K562 (cell line): ENCODE results near the gene ZNF768. TPM values are rescaled to one million over a fixed set of nuclear protein-coding genes. Genes with fewer than 3 reads are reported as not detected.

Experiments
- CBX5 ChIP-seq: IDR thresholded peaks from 2 replicates; pipeline ENCODE4 v1.6.1; 2014; ENCODE audit warnings: low read depth, borderline replicate concordance
- GABPB1 ChIP-seq: sonication (generic); formaldehyde crosslinking; IDR thresholded peaks from 2 replicates; pipeline ENCODE4 v1.8.0; 2022; ENCODE audit warnings: mild to moderate bottlenecking, missing genetic modification reagents
- HDAC2 ChIP-seq: fragments of 450-650 bp; IDR thresholded peaks from 2 replicates; pipeline ENCODE4 v1.6.1; 2016; ENCODE audit warnings: mild to moderate bottlenecking
- KAT2B ChIP-seq: IDR thresholded peaks from one replicate; pipeline ENCODE4 v1.6.1; 2012; ENCODE audit warnings: low read depth, mild to moderate bottlenecking, control low read depth, inconsistent platforms, low read length, moderate library complexity
- NEUROD1 ChIP-seq: fragments of 150-350 bp; IDR thresholded peaks from 2 replicates; pipeline ENCODE4 v1.6.1; 2014; ENCODE audit warnings: borderline replicate concordance, low read length, low read depth; ENCODE audit not compliant: partially characterized antibody
- SRSF7 ChIP-seq: fragments of 200-400 bp; formaldehyde crosslinking; optimal IDR thresholded peaks from 2 replicates; pipeline ENCODE3; 2017; ENCODE audit warnings: mild to moderate bottlenecking, low read depth, low read length
- ZFPM2 ChIP-seq: fragments of 250-450 bp; sonication (Bioruptor Pico); IDR thresholded peaks from 2 replicates; pipeline ENCODE4 v1.5.1; 2022; ENCODE audit warnings: mild to moderate bottlenecking
- ZNF282 ChIP-seq: sonication (generic); formaldehyde crosslinking; IDR thresholded peaks from 2 replicates; pipeline ENCODE4 v1.8.1; 2023; ENCODE audit warnings: missing genetic modification reagents
- ZNF707 ChIP-seq: fragments of 250-450 bp; sonication (Bioruptor Pico); conservative IDR thresholded peaks from 2 replicates; pipeline ENCODE4 v1.8.0; 2022; ENCODE audit warnings: inconsistent platforms, mild to moderate bottlenecking, moderate library complexity
- ZZZ3 ChIP-seq: fragments of 450-650 bp; IDR thresholded peaks from 2 replicates; pipeline ENCODE4 v1.6.1; 2016; ENCODE audit warnings: antibody characterized with exemption, mild to moderate bottlenecking, moderate library complexity
- polyA plus RNA-seq, 8 experiments: library from polyadenylated mRNA; depleted of rRNA in 4 of 8; stranded (reverse) in 5 of 8; unstranded in 3 of 8; fragments of >200 nt; fragmentation: Nextera tagmentation in 2 of 8; fragmentation: Illumina TruSeq in 1 of 8; extraction: Ambion mirVana in 2 of 8; extraction: Trizol in 1 of 8; gene quantifications; 2 replicates each; pipeline versions ENCODE4 v1.2.1 to v1.2.3, GENCODE V29; 2011 to 2014; ENCODE audit warnings: inconsistent platforms in 1 of 8, missing spikeins in 1 of 8
- total RNA-seq, 7 experiments: library from RNA; depleted of rRNA in 6 of 7; stranded (reverse); fragments of >200 nt in 6 of 7; fragmentation: Illumina TruSeq in 2 of 7; extraction: Trizol in 2 of 7; gene quantifications; 2 replicates each; pipeline versions ENCODE4 v1.2.1 to v1.2.3, GENCODE V29; 2011 to 2021; ENCODE audit warnings: low replicate concordance in 1 of 7
- TF ChIP-seq, protein P1 (sequence below): fragments of 450-650 bp; IDR thresholded peaks from one replicate; pipeline ENCODE4 v1.6.1; 2018; ENCODE audit warnings: mild to moderate bottlenecking, moderate library complexity; ENCODE audit not compliant: partially characterized antibody
- TF ChIP-seq, protein P2 (sequence below): fragments of 450-650 bp; conservative IDR thresholded peaks from 2 replicates; pipeline ENCODE4 v1.6.1; 2016; ENCODE audit warnings: missing genetic modification characterization, low read depth, mild to moderate bottlenecking, control low read depth, missing compliant biosample characterization
- TF ChIP-seq, protein P3 (sequence below): sonication (generic); formaldehyde crosslinking; IDR thresholded peaks from 2 replicates; pipeline ENCODE4 v1.8.0; 2022; ENCODE audit warnings: mild to moderate bottlenecking, low read depth, missing genetic modification reagents
- TF ChIP-seq, protein P4 (sequence below): sonication (generic); formaldehyde crosslinking; IDR thresholded peaks from 2 replicates; pipeline ENCODE4 v1.8.0; 2022; ENCODE audit warnings: missing genetic modification reagents, mild to moderate bottlenecking, borderline replicate concordance
- TF ChIP-seq, protein P5 (sequence below): fragments of 450-650 bp; IDR thresholded peaks from 2 replicates; pipeline ENCODE4 v1.6.1; 2018; ENCODE audit not compliant: partially characterized antibody

ZNF768 gene
- total and polyA plus RNA-seq, 9 of the 15 experiments (the other 6 are each of a cell fraction or from before 2014, with no cell fraction given) = 0.13 to 50.7 (median 26.9) TPM

DNA sequence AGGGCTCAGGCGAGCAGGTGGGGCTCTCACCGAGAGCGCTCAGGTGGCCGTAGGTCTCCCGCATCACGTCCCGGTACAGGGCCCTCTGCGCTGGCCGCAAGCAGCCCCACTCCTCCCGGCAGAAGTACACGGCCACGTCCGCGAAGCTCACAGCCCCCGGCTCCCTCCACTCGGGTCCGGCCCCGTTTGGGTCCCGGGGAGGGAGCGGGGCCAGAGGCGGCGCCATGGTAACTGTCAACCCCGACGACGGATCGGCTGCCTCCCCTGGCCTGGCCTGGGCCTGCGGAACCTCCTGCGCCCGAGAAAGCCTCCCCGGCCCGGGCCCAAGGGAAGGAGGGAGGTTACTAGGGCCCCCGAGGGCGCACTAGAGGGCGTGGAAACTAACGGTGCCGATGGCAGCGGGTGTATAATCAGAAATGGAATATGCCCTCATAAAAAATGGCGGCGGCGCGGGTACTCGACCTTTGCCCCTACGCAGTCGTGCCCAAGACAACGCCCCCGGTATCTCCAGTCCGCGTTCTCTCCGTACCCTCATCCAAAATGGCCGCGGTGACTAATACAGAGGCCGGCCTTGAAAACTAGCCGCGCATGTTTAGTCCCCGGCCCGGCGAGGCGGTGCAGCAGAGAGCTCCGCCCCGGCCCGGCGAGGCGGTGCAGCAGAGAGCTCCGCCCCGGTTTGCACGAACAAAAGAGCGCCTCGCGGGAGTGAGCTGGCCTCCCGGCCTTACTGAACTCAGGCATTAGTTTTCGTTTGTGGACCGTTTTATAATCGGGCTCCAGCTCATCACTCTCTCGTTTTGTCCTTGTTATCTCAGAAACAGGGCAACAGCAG lies 31.8 kb upstream of the ZNF768 start, which contains the start of gene ZNF764 (continued):
- no peak for TF ChIP-seq HDAC2
- no peak for TF ChIP-seq ZFPM2 (CRISPR knock-in tag)
- TF ChIP-seq, protein P1, sequence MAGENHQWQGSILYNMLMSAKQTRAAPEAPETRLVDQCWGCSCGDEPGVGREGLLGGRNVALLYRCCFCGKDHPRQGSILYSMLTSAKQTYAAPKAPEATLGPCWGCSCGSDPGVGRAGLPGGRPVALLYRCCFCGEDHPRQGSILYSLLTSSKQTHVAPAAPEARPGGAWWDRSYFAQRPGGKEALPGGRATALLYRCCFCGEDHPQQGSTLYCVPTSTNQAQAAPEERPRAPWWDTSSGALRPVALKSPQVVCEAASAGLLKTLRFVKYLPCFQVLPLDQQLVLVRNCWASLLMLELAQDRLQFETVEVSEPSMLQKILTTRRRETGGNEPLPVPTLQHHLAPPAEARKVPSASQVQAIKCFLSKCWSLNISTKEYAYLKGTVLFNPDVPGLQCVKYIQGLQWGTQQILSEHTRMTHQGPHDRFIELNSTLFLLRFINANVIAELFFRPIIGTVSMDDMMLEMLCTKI = no peak
- TF ChIP-seq KAT2B = no peak
- no peak for TF ChIP-seq SRSF7
- TF ChIP-seq CBX5 = no peak
- TF ChIP-seq ZNF282 (CRISPR knock-in tag) = no peak
- TF ChIP-seq GABPB1 (CRISPR knock-in tag) = no peak; the same call in 1 of the 2 replicates
- TF ChIP-seq, protein P2, sequence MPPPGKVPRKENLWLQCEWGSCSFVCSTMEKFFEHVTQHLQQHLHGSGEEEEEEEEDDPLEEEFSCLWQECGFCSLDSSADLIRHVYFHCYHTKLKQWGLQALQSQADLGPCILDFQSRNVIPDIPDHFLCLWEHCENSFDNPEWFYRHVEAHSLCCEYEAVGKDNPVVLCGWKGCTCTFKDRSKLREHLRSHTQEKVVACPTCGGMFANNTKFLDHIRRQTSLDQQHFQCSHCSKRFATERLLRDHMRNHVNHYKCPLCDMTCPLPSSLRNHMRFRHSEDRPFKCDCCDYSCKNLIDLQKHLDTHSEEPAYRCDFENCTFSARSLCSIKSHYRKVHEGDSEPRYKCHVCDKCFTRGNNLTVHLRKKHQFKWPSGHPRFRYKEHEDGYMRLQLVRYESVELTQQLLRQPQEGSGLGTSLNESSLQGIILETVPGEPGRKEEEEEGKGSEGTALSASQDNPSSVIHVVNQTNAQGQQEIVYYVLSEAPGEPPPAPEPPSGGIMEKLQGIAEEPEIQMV (tag) = no peak
- no peak for TF ChIP-seq ZNF707
- TF ChIP-seq NEUROD1 = no peak
- TF ChIP-seq, protein P3, sequence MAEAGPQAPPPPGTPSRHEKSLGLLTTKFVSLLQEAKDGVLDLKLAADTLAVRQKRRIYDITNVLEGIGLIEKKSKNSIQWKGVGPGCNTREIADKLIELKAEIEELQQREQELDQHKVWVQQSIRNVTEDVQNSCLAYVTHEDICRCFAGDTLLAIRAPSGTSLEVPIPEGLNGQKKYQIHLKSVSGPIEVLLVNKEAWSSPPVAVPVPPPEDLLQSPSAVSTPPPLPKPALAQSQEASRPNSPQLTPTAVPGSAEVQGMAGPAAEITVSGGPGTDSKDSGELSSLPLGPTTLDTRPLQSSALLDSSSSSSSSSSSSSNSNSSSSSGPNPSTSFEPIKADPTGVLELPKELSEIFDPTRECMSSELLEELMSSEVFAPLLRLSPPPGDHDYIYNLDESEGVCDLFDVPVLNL (CRISPR knock-in tag) = 0 out of 2 replicates have a peak, but pooled peaks have one; percentile 26
- no peak for TF ChIP-seq ZZZ3
- TF ChIP-seq, protein P4, sequence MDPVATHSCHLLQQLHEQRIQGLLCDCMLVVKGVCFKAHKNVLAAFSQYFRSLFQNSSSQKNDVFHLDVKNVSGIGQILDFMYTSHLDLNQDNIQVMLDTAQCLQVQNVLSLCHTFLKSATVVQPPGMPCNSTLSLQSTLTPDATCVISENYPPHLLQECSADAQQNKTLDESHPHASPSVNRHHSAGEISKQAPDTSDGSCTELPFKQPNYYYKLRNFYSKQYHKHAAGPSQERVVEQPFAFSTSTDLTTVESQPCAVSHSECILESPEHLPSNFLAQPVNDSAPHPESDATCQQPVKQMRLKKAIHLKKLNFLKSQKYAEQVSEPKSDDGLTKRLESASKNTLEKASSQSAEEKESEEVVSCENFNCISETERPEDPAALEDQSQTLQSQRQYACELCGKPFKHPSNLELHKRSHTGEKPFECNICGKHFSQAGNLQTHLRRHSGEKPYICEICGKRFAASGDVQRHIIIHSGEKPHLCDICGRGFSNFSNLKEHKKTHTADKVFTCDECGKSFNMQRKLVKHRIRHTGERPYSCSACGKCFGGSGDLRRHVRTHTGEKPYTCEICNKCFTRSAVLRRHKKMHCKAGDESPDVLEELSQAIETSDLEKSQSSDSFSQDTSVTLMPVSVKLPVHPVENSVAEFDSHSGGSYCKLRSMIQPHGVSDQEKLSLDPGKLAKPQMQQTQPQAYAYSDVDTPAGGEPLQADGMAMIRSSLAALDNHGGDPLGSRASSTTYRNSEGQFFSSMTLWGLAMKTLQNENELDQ (CRISPR knock-in tag) = no peak
- TF ChIP-seq, protein P5, sequence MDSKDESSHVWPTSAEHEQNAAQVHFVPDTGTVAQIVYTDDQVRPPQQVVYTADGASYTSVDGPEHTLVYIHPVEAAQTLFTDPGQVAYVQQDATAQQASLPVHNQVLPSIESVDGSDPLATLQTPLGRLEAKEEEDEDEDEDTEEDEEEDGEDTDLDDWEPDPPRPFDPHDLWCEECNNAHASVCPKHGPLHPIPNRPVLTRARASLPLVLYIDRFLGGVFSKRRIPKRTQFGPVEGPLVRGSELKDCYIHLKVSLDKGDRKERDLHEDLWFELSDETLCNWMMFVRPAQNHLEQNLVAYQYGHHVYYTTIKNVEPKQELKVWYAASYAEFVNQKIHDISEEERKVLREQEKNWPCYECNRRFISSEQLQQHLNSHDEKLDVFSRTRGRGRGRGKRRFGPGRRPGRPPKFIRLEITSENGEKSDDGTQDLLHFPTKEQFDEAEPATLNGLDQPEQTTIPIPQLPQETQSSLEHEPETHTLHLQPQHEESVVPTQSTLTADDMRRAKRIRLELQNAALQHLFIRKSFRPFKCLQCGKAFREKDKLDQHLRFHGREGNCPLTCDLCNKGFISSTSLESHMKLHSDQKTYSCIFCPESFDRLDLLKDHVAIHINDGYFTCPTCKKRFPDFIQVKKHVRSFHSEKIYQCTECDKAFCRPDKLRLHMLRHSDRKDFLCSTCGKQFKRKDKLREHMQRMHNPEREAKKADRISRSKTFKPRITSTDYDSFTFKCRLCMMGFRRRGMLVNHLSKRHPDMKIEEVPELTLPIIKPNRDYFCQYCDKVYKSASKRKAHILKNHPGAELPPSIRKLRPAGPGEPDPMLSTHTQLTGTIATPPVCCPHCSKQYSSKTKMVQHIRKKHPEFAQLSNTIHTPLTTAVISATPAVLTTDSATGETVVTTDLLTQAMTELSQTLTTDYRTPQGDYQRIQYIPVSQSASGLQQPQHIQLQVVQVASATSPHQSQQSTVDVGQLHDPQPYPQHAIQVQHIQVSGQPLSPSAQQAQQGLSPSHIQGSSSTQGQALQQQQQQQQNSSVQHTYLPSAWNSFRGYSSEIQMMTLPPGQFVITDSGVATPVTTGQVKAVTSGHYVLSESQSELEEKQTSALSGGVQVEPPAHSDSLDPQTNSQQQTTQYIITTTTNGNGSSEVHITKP = no peak
